ENCODE results near the gene WSCD2. TPM values are rescaled to one million over a fixed set of nuclear protein-coding genes. Genes with fewer than 3 reads are reported as not detected.

WSCD2 gene
- total and polyA plus RNA-seq, 7 donors: 0.32 to 10.5 (median 2.6) TPM; not detected in 2

DNA sequence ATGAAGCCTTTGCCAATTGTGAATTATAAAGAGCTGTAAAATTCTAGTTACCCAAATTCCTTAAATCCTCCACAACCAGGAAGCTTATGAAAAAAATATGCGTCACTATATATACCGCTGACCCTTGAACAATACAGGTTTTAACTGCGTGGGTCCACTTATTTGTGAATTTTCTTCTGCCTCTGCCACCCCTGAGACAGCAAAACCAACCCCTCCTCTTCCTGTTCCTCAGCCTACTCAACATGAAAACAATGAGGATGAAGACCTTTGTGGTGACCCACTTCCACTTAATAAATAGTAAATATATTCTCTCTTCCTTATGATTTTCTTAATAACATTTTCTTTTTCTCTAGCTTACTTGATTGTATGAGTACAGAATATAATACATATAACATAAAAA, 167.9 kb downstream of the WSCD2 start:
- Histone ChIP-seq H3K4me1 (no peaks in the 10 kb centered on the region), H3K27ac (no peak overlapping the region), H3K27me3 (no peaks in the 10 kb centered on the region), H3K9me3 (no peaks in the 10 kb centered on the region), H3K4me3 (no peak overlapping the region), H3K36me3 (peaks cover 0 to 5% (median 0%) of the 10 kb centered on the region in 4 donors)
- no peak for DNase-seq
- 18 to 37% methylated on average over 3 of the region's 3 CpGs for WGBS, 2 donors
- intact Hi-C loops (cut with DNase I): no loop called here
- TF ChIP-seq EP300 (IDR thresholded peaks at IDR 0.05): no peak
- TF ChIP-seq, protein P1, sequence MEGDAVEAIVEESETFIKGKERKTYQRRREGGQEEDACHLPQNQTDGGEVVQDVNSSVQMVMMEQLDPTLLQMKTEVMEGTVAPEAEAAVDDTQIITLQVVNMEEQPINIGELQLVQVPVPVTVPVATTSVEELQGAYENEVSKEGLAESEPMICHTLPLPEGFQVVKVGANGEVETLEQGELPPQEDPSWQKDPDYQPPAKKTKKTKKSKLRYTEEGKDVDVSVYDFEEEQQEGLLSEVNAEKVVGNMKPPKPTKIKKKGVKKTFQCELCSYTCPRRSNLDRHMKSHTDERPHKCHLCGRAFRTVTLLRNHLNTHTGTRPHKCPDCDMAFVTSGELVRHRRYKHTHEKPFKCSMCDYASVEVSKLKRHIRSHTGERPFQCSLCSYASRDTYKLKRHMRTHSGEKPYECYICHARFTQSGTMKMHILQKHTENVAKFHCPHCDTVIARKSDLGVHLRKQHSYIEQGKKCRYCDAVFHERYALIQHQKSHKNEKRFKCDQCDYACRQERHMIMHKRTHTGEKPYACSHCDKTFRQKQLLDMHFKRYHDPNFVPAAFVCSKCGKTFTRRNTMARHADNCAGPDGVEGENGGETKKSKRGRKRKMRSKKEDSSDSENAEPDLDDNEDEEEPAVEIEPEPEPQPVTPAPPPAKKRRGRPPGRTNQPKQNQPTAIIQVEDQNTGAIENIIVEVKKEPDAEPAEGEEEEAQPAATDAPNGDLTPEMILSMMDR (IDR thresholded peaks at IDR 0.05): no peak
- no peak for TF ChIP-seq POLR2AphosphoS5 (IDR thresholded peaks at IDR 0.05)
- no peak for TF ChIP-seq POLR2A (IDR thresholded peaks at IDR 0.05)

DNA sequence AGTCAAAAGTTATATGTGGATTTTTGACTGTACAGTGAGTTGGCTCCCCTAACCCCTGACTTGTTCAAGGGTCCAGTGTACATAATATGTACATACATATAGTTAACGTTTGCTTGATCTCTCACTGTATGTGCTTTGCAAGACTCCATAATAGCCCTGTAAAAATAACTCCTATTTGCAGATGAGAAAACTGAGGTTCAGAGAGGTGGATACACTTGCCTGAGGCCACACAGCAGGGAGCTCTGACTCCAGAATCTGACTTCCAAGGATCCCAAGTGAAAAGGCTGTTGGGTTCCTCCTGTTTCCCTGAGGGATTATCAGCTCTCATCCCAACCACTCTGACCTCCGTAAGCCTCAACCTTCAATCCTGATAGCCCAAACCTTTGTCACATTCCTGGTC, 168.3 kb downstream of the WSCD2 start:
- TF ChIP-seq, protein P1 (IDR thresholded peaks at IDR 0.05): no peak
- no peak for TF ChIP-seq POLR2AphosphoS5 (IDR thresholded peaks at IDR 0.05)
- no peak for TF ChIP-seq POLR2A (IDR thresholded peaks at IDR 0.05)
- TF ChIP-seq EP300 (IDR thresholded peaks at IDR 0.05): no peak
- 79 to 90% methylated on average over 2 of the region's 2 CpGs for WGBS, 2 donors
- intact Hi-C loops (cut with DNase I): no loop called here
- Histone ChIP-seq H3K4me1 (peaks cover 0 to 2% (median 0%) of the 10 kb centered on the region in 4 donors), H3K36me3 (peaks cover 0 to under 1% (median 0%) of the 10 kb centered on the region in 4 donors), H3K27ac (no peak overlapping the region), H3K4me3 (no peak overlapping the region), H3K9me3 (no peaks in the 10 kb centered on the region), H3K27me3 (no peaks in the 10 kb centered on the region)
- DNase-seq: peak; percentile 5

DNA sequence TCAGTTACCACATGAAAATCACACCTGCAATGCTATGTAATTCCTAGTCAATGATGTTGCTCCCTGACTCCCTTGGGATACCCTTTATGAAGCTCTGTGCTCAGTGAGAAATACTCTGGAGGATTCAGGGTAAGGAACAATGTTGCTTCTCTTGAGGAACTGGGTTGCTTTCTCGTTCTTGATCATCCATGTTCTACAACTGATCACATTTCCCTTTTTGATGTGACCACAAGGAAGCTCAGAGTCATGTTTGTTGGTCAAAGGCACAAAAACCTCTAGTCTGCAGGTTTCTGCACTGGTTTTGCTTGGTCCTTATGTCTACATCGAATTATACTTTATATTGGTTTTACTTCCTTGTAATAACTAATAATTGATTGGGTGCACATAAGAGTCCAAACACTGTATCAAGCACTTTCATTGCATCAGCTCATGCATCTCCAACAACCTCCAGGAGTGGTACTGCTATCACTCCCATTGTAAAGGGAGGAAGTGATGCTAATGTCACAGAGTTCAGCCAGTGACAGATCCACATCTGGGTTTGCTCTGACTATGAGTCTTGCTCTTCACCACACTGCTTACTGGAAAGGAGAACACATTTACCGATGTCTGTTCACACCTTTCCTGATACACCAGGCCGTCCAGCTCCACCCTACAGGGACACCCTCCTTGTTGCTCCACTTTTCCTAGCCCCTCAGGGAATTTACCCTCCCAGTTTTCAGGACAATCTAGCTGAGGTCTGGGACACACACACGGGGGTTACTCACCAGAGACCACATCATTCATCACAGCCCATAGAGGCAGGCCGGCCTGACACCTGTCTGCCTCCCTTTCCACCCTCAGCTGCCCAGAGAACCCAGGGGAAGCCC, 169.0 kb downstream of the WSCD2 start:
- Histone ChIP-seq H3K27ac (no peak overlapping the region), H3K27me3 (no peaks in the 10 kb centered on the region), H3K4me1 (peaks cover 0 to 9% (median 1%) of the 10 kb centered on the region in 4 donors), H3K36me3 (no peaks in the 10 kb centered on the region), H3K9me3 (no peaks in the 10 kb centered on the region), H3K4me3 (no peak overlapping the region)
- 63 to 77% methylated on average over 6 of the region's 6 CpGs for WGBS, 2 donors
- TF ChIP-seq, protein P1 (IDR thresholded peaks at IDR 0.05): no peak
- no peak for TF ChIP-seq POLR2AphosphoS5 (IDR thresholded peaks at IDR 0.05)
- TF ChIP-seq POLR2A (IDR thresholded peaks at IDR 0.05): no peak
- TF ChIP-seq EP300 (IDR thresholded peaks at IDR 0.05): no peak
- DNase-seq: peak; percentile 5
- intact Hi-C loops (cut with DNase I): no loop called here

DNA sequence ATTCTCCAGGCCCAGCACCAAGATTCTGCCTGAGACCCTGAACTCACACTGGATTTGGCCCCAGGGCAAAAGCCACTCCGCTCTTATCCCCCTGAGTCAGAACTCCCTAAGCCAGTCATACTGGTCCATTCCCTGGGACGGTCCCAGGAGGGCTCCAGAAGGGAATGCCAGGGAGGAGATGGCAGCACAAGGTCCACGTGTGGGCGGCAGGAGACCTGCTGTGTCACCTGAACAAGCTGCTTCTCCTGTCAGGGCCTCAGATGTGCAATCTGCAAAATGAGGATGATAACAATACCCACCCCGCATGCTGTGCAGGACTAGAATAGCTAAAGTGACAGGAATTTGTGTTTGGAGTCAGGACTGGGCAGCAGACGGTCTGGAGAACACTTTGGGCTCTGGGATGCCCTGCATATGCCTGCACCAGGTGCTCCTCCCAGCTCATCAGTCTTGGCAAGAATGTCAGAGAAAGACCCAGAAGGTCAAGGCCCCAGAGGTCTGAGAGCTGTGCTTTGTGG, 169.7 kb downstream of the WSCD2 start:
- peak; percentile 40 for DNase-seq
- peaks cover 0 to 16% (median 8%) of the 10 kb centered on the region in 4 donors for H3K4me1 ChIP-seq

More for the DNA sequence above, 169.7 kb downstream of the WSCD2 start:
- H3K27me3 ChIP-seq: no peaks in the 10 kb centered on the region
- H3K9me3 ChIP-seq: no peaks in the 10 kb centered on the region
- no peak overlapping the region for H3K27ac ChIP-seq
- H3K4me3 ChIP-seq: no peak overlapping the region
- no peaks in the 10 kb centered on the region for H3K36me3 ChIP-seq
- WGBS, 2 donors: 73 to 87% methylated on average over 6 of the region's 6 CpGs
- intact Hi-C loops (cut with DNase I): no loop called here
- TF ChIP-seq POLR2AphosphoS5 (IDR thresholded peaks at IDR 0.05): no peak
- no peak for TF ChIP-seq POLR2A (IDR thresholded peaks at IDR 0.05)
- TF ChIP-seq EP300 (IDR thresholded peaks at IDR 0.05): no peak
- TF ChIP-seq, protein P1 (IDR thresholded peaks at IDR 0.05): no peak
